Esophagus squamous epithelium (tissue), 5 donors: Measurements from ENCODE around the gene NAT8L. TPM values are rescaled to one million over a fixed set of nuclear protein-coding genes. Genes with fewer than 3 reads are reported as not detected.
"Not testable (repeated sequence)": the region's sequence is repeated elsewhere in the genome, so short reads cannot be mapped to it uniquely, and the experiment has no call there.

Experiments
- DNase-seq: peaks from one replicate; lab custom pipeline; 2025; lab: John Stamatoyannopoulos, UW
- H3K27ac ChIP-seq, 4 donors: fragments of 200-600 bp; sonication (generic); one replicate each; pipeline ENCODE4 v1.5.1; 2016 to 2019; ENCODE audit warnings: mild to moderate bottlenecking in 1 of 4
- H3K27me3 ChIP-seq, 4 donors: fragments of 200-600 bp; sonication (generic); 1 replicate in 3 of 4; 2 replicates in 1 of 4; pipeline versions ENCODE4 v1.5.1 to v1.6.0; 2017 to 2021; ENCODE audit warnings: antibody characterized with exemption in 1 of 4
- H3K36me3 ChIP-seq, 3 donors: fragments of 200-600 bp; sonication (generic); one replicate each; pipeline ENCODE4 v1.5.1; 2016 to 2019
- H3K4me1 ChIP-seq, 3 donors: fragments of 200-600 bp; sonication (generic); one replicate each; pipeline ENCODE4 v1.5.1; 2017 to 2019
- H3K4me3 ChIP-seq, 4 donors: fragments of 200-600 bp; sonication (generic); 1 replicate in 3 of 4; 2 replicates in 1 of 4; pipeline ENCODE4 v1.5.1; 2016 to 2019; ENCODE audit warnings: mild to moderate bottlenecking in 2 of 4, moderate library complexity in 1 of 4
- H3K9me3 ChIP-seq, 3 donors: fragments of 200-600 bp; sonication (generic); one replicate each; pipeline ENCODE4 v1.5.1; 2016 to 2019
- POLR2A ChIP-seq, 4 donors: fragments of 450-650 bp; IDR thresholded peaks; one replicate each; pipeline ENCODE4 v1.6.1; 2017; ENCODE audit warnings: antibody characterized with exemption in 4 of 4, mild to moderate bottlenecking in 4 of 4, moderate library complexity in 3 of 4
- WGBS, 2 donors: methylation state at CpG; one replicate each; pipeline ENCODE4 v1.1.5; 2018; 5-methylcytosine and 5-hydroxymethylcytosine counted together
- intact Hi-C: fragments of 100-400 bp; cut with DNase I; formaldehyde crosslinking; loops from one replicate; pipeline ENCODE4 v1.15.0; 2022
- total RNA-seq, 4 donors: library from RNA; depleted of rRNA; stranded (reverse); fragments of >200 nt; gene quantifications; one replicate each; pipeline ENCODE4 v1.1.0, GENCODE V29; 2016
- TF ChIP-seq, protein P1 (sequence below), 6 experiments: fragments of 450-650 bp in 4 of 6; fragments of 200-600 bp in 2 of 6; sonication (generic) in 2 of 6; IDR thresholded peaks; one replicate each; pipeline ENCODE4 v1.5.1; 2016 to 2019; ENCODE audit warnings: antibody characterized with exemption in 6 of 6, mild to moderate bottlenecking in 4 of 6, moderate library complexity in 4 of 6
- donor health status: DM: yes; HTN: yes; CAD: no.

NAT8L gene
- total RNA-seq, 4 donors from 2014 or later, result under 0.01 TPM; not detected in 3

- Histone ChIP-seq H3K27ac (no peak overlapping the region), H3K4me1 (no peaks in the 10 kb centered on the region), H3K4me3 (no peak overlapping the region), H3K36me3 (no peaks in the 10 kb centered on the region), H3K9me3 (no peaks in the 10 kb centered on the region), H3K27me3 (peaks cover 0 to 55% (median 0%) of the 10 kb centered on the region in 4 donors)
- intact Hi-C loops, result no loop called here
- TF ChIP-seq, protein P1, sequence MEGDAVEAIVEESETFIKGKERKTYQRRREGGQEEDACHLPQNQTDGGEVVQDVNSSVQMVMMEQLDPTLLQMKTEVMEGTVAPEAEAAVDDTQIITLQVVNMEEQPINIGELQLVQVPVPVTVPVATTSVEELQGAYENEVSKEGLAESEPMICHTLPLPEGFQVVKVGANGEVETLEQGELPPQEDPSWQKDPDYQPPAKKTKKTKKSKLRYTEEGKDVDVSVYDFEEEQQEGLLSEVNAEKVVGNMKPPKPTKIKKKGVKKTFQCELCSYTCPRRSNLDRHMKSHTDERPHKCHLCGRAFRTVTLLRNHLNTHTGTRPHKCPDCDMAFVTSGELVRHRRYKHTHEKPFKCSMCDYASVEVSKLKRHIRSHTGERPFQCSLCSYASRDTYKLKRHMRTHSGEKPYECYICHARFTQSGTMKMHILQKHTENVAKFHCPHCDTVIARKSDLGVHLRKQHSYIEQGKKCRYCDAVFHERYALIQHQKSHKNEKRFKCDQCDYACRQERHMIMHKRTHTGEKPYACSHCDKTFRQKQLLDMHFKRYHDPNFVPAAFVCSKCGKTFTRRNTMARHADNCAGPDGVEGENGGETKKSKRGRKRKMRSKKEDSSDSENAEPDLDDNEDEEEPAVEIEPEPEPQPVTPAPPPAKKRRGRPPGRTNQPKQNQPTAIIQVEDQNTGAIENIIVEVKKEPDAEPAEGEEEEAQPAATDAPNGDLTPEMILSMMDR (IDR thresholded peaks at IDR 0.05), result no peak
- no peak for TF ChIP-seq POLR2A (IDR thresholded peaks at IDR 0.05)
- no peak for DNase-seq
These were observed 34.4 kb upstream of the NAT8L start for GRCh38 chr4:2024683-2025082.

DNA sequence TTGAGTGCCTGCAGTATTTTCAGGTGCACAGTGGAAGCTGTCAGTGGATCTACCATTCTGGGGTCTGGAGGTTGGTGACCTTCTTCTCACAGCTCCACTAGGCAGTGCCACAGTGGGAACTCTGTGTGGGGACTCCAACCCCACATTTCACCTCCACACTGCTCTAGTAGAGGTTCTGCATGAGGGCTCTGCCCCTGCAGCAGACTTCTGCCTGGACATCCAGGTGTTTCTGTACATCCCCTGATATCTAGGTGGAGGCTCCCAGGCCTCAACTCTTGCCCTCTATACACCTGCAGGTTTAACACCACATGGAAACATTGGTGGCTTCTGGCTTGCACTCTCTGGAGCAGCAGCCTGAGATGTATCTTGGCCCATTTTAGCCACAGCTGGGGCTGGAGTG, 33.3 kb upstream of the NAT8L start:
- Histone ChIP-seq H3K27me3 (peaks cover 0 to 52% (median 0%) of the 10 kb centered on the region in 4 donors), H3K36me3 (no peaks in the 10 kb centered on the region), H3K27ac (no peak overlapping the region), H3K9me3 (no peaks in the 10 kb centered on the region), H3K4me1 (no peaks in the 10 kb centered on the region), H3K4me3 (no peak overlapping the region)
- no peak for DNase-seq
- no peak for TF ChIP-seq POLR2A (IDR thresholded peaks at IDR 0.05)
- TF ChIP-seq, protein P1 (IDR thresholded peaks at IDR 0.05), result no peak
- intact Hi-C loops, result no loop called here

DNA sequence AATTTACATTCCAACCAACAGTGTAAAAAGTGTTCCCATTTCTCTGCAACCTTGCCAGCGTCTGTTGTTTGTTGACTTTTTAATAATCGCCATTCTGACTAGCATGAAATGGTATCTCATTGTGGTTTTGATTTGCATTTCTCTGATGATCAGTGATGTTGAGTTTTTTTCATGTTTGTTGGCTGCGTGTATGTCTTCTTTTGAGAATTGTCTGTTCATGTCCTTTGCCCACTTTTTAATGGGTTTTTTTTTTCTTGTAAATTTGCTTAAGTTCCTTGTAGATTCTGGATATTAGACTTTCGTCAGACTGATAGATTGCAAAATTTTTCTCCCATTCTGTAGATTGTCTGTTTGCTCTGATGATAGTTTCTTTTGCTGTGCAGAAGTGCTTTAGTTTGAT, 32.0 kb upstream of the NAT8L start:
- DNase-seq, H3K27ac ChIP-seq, H3K4me1 ChIP-seq, H3K36me3 ChIP-seq, H3K9me3 ChIP-seq, intact Hi-C loops, H3K4me3 ChIP-seq: not testable (repeated sequence)
- peaks cover 0 to 44% (median 0%) of the 10 kb centered on the region in 4 donors for H3K27me3 ChIP-seq
- 76 to 77% methylated on average over 4 of the region's 4 CpGs for WGBS, 2 donors

GRCh38 chr4:2031161-2031560, 28.0 kb upstream of the NAT8L start:
- intact Hi-C loops, H3K4me3 ChIP-seq, DNase-seq, H3K9me3 ChIP-seq, H3K4me1 ChIP-seq, H3K27ac ChIP-seq, H3K36me3 ChIP-seq: not testable (repeated sequence)
- peaks cover 0 to 59% (median 0%) of the 10 kb centered on the region in 4 donors for H3K27me3 ChIP-seq

- Histone ChIP-seq H3K27ac (no peak overlapping the region), H3K9me3 (no peaks in the 10 kb centered on the region), H3K4me3 (no peak overlapping the region), H3K4me1 (peaks cover 9 to 14% (median 11%) of the 10 kb centered on the region in 3 donors), H3K27me3 (peaks cover 4 to 77% (median 11%) of the 10 kb centered on the region in 4 donors), H3K36me3 (no peaks in the 10 kb centered on the region)
- TF ChIP-seq, protein P1 (IDR thresholded peaks at IDR 0.05), result no peak
- no peak for TF ChIP-seq POLR2A (IDR thresholded peaks at IDR 0.05)
- intact Hi-C loops, result no loop called here
- no peak for DNase-seq
- WGBS, 2 donors, result 87 to 91% methylated on average over 10 of the region's 10 CpGs
These were observed 22.8 kb upstream of the NAT8L start for GRCh38 chr4:2036327-2036726.

DNA sequence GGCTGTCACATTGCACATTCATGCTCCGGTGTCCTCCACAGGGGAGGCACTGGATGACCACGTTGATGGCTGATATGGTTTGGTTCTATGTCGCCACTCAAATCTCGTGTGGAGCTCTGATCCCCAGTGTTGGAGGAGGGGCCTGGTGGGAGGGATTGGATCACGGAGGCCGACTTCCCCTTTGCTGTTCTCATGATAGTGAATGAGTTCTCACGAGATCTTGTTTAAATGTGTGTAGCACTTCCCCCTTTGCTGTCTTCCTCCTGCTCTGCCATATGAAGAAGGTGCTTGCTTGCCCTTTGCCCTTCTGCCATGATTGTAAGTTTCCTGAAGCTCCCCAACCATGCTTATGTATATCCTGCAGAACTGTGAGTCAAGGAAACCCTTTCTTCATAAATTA, 22.3 kb upstream of the NAT8L start:
- H3K27me3 ChIP-seq, result peaks cover 8 to 79% (median 15%) of the 10 kb centered on the region in 4 donors
- TF ChIP-seq POLR2A (IDR thresholded peaks at IDR 0.05), result no peak
- TF ChIP-seq, protein P1 (IDR thresholded peaks at IDR 0.05), result no peak
- no peak overlapping the region for H3K27ac ChIP-seq
- no peak for DNase-seq
- whole genome bisulfite sequencing, 2 donors, result 63 to 74% methylated on average over 7 of the region's 7 CpGs
- intact Hi-C loops, result no loop called here
- H3K4me3 ChIP-seq, result no peak overlapping the region
- H3K4me1 ChIP-seq, result peaks cover 14 to 20% (median 16%) of the 10 kb centered on the region in 3 donors
- H3K9me3 ChIP-seq, result no peaks in the 10 kb centered on the region
- no peaks in the 10 kb centered on the region for H3K36me3 ChIP-seq
